HepG2 (cell line): ENCODE results near the gene HPDL.

Experiments
- MZF1 ChIP-seq: sonication (generic); formaldehyde crosslinking; IDR thresholded peaks from 2 replicates; pipeline ENCODE4 v1.8.1; 2023; ENCODE audit warnings: mild to moderate bottlenecking, missing genetic modification reagents, borderline replicate concordance
- POLR2AphosphoS5 ChIP-seq: IDR thresholded peaks from 2 replicates; pipeline ENCODE4 v1.6.1; 2012; ENCODE audit warnings: low read depth, low read length
- ZFX ChIP-seq: sonication (generic); formaldehyde crosslinking; IDR thresholded peaks from 2 replicates; pipeline ENCODE4 v1.4.0; 2020; ENCODE audit warnings: mild to moderate bottlenecking, low read depth, missing genetic modification reagents, moderate library complexity
- ZNF629 ChIP-seq: sonication (generic); formaldehyde crosslinking; conservative IDR thresholded peaks from 2 replicates; pipeline ENCODE4 v1.5.0; 2020; ENCODE audit warnings: missing genetic modification reagents
- TF ChIP-seq, protein P1 (sequence below): sonication (generic); formaldehyde crosslinking; IDR thresholded peaks from 2 replicates; pipeline ENCODE4 v1.5.0; 2020; ENCODE audit warnings: mild to moderate bottlenecking, missing genetic modification reagents, moderate library complexity

DNA sequence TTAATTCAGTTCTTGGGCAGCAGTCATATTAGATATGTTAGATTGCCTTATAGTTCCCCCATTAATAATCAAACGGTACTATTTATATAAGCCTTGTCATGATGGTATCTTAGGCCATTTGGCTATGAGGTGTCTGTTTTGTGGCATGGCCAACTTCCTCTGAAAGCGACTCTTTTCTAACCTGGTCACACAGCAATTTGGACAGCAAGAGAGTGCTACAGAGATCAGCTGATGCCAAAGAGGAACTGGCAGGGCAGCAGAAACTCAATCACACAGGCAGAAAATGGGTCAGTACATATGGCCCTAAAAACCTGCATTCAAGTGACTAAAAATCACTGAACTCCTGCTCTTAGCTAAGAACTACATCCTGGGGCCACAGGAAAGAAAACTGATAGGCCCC is 27.0 kb downstream of the HPDL start:
- TF ChIP-seq POLR2AphosphoS5, result no peak
- no peak for TF ChIP-seq ZNF629 (CRISPR knock-in tag)
- TF ChIP-seq, protein P1, sequence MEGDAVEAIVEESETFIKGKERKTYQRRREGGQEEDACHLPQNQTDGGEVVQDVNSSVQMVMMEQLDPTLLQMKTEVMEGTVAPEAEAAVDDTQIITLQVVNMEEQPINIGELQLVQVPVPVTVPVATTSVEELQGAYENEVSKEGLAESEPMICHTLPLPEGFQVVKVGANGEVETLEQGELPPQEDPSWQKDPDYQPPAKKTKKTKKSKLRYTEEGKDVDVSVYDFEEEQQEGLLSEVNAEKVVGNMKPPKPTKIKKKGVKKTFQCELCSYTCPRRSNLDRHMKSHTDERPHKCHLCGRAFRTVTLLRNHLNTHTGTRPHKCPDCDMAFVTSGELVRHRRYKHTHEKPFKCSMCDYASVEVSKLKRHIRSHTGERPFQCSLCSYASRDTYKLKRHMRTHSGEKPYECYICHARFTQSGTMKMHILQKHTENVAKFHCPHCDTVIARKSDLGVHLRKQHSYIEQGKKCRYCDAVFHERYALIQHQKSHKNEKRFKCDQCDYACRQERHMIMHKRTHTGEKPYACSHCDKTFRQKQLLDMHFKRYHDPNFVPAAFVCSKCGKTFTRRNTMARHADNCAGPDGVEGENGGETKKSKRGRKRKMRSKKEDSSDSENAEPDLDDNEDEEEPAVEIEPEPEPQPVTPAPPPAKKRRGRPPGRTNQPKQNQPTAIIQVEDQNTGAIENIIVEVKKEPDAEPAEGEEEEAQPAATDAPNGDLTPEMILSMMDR, result no peak
- TF ChIP-seq ZFX (CRISPR knock-in tag), result no peak
- TF ChIP-seq MZF1 (CRISPR knock-in tag), result no peak
